WTC11 (cell line): ENCODE measurements around the gene ADD2. TPM values are rescaled to one million over a fixed set of nuclear protein-coding genes. Genes with fewer than 3 reads are reported as not detected.

Experiments used
- ATAC-seq: fragments of 200-7000 bp; cut with Tn5 transposase; 2 replicates; pipeline ENCODE4 v1.10.0; 2021; ENCODE audit warnings: mild to moderate bottlenecking, moderate library complexity
- CTCF ChIA-PET: fragments of 300-600 bp; sonication (Branson Sonifier 250); formaldehyde crosslinking; loops from one replicate; lab custom pipeline; 2021; ENCODE audit warnings: antibody characterized with exemption; lab: Charles Lee
- POLR2A ChIA-PET: fragments of 350-600 bp; sonication (Branson Sonifier 250); formaldehyde crosslinking; loops from one replicate; lab custom pipeline; 2021; ENCODE audit warnings: antibody characterized with exemption; lab: Charles Lee
- DNase-seq: peaks from one replicate; pipeline ENCODE4 v3.0.0; 2021; ENCODE audit warnings: low spot score
- H3K27ac Mint-ChIP-seq: 2 replicates; pipeline ENCODE4 v1.8.0; 2021; ENCODE audit warnings: mixed read lengths
- H3K27me3 Mint-ChIP-seq: 2 replicates; pipeline ENCODE4 v1.8.0; 2021; ENCODE audit warnings: low read depth, mild to moderate bottlenecking, moderate library complexity, mixed read lengths
- H3K36me3 Mint-ChIP-seq: 2 replicates; pipeline ENCODE4 v1.8.0; 2021; ENCODE audit warnings: mixed read lengths
- H3K4me1 Mint-ChIP-seq: 2 replicates; pipeline ENCODE4 v1.8.0; 2022; ENCODE audit warnings: mixed read lengths
- H3K4me3 Mint-ChIP-seq: 2 replicates; pipeline ENCODE4 v1.8.0; 2021; ENCODE audit warnings: mild to moderate bottlenecking, moderate library complexity, mixed read lengths
- H3K9me3 Mint-ChIP-seq: 2 replicates; pipeline ENCODE4 v1.8.0; 2021; ENCODE audit warnings: mixed read lengths
- AFF4 ChIP-seq: sonication (generic); formaldehyde crosslinking; IDR thresholded peaks from 2 replicates; pipeline ENCODE4 v1.8.1; 2023; ENCODE audit warnings: mild to moderate bottlenecking, missing genetic modification reagents, borderline replicate concordance
- ARID4B ChIP-seq: sonication (generic); formaldehyde crosslinking; IDR thresholded peaks from 2 replicates; pipeline ENCODE4 v1.8.0; 2023; ENCODE audit warnings: missing genetic modification reagents, mild to moderate bottlenecking, borderline replicate concordance
- CDX4 ChIP-seq: fragments of 250-450 bp; sonication (Bioruptor Pico); IDR thresholded peaks from 2 replicates; pipeline ENCODE4 v1.9.0; 2021; ENCODE audit warnings: moderate library complexity, mild to moderate bottlenecking, inconsistent platforms, borderline replicate concordance
- E2F5 ChIP-seq: sonication (generic); formaldehyde crosslinking; IDR thresholded peaks from 2 replicates; pipeline ENCODE4 v1.8.1; 2022; ENCODE audit warnings: mild to moderate bottlenecking, moderate library complexity, missing genetic modification reagents
- EMX1 ChIP-seq: fragments of 250-450 bp; sonication (Bioruptor Pico); IDR thresholded peaks from 2 replicates; pipeline ENCODE4 v1.8.0; 2021; ENCODE audit warnings: mild to moderate bottlenecking
- ERG ChIP-seq: fragments of 250-450 bp; sonication (Bioruptor Pico); IDR thresholded peaks from 2 replicates; pipeline ENCODE4 v1.8.0; 2021; ENCODE audit warnings: mild to moderate bottlenecking
- FOXP4 ChIP-seq: sonication (generic); formaldehyde crosslinking; IDR thresholded peaks from 2 replicates; pipeline ENCODE4 v1.8.0; 2022; ENCODE audit warnings: mild to moderate bottlenecking, missing genetic modification reagents
- GABPB1 ChIP-seq: sonication (generic); formaldehyde crosslinking; IDR thresholded peaks from 2 replicates; pipeline ENCODE4 v1.8.1; 2023; ENCODE audit warnings: mild to moderate bottlenecking, missing genetic modification reagents
- GRHL2 ChIP-seq: fragments of 250-450 bp; sonication (Bioruptor Pico); IDR thresholded peaks from 2 replicates; pipeline ENCODE4 v1.8.0; 2022; ENCODE audit warnings: mild to moderate bottlenecking, moderate library complexity; ENCODE audit not compliant: insufficient replicate concordance, severe bottlenecking
- JAZF1 ChIP-seq: fragments of 250-450 bp; sonication (Bioruptor Pico); IDR thresholded peaks from 2 replicates; pipeline ENCODE4 v1.9.0; 2021; ENCODE audit warnings: moderate library complexity, mild to moderate bottlenecking, inconsistent platforms
- KAT7 ChIP-seq: sonication (generic); formaldehyde crosslinking; IDR thresholded peaks from 2 replicates; pipeline ENCODE4 v1.8.1; 2023; ENCODE audit warnings: missing genetic modification reagents, mild to moderate bottlenecking, borderline replicate concordance
- MYBL2 ChIP-seq: sonication (generic); formaldehyde crosslinking; IDR thresholded peaks from 2 replicates; pipeline ENCODE4 v1.8.1; 2023; ENCODE audit warnings: mild to moderate bottlenecking, moderate library complexity, missing genetic modification reagents
- OVOL2 ChIP-seq: fragments of 250-450 bp; sonication (Bioruptor Pico); IDR thresholded peaks from 2 replicates; pipeline ENCODE4 v1.9.0; 2021; ENCODE audit warnings: mild to moderate bottlenecking, borderline replicate concordance
- TCF7 ChIP-seq: sonication (generic); formaldehyde crosslinking; IDR thresholded peaks from 2 replicates; pipeline ENCODE4 v1.8.0; 2022; ENCODE audit warnings: mild to moderate bottlenecking, low read depth, missing genetic modification reagents, moderate library complexity
- ZNF317 ChIP-seq: sonication (generic); formaldehyde crosslinking; IDR thresholded peaks from 2 replicates; pipeline ENCODE4 v1.8.1; 2023; ENCODE audit warnings: low read depth, mild to moderate bottlenecking, moderate library complexity, missing genetic modification reagents, borderline replicate concordance
- total RNA-seq: library from RNA; stranded (reverse); gene quantifications from 3 replicates; pipeline ENCODE4 v1.2.3, GENCODE V29; 2021

ADD2 gene
- total RNA-seq, 1 experiment from 2014 or later, result 196 TPM

GRCh38 chr2:70806013-70806412 is 38.0 kb upstream of the ADD2 start:
- Mint-ChIP-seq H3K27me3 (peaks cover 36% of the 10 kb centered on the region), H3K36me3 (no peaks in the 10 kb centered on the region), H3K4me3 (no peak overlapping the region), H3K4me1 (no peaks in the 10 kb centered on the region), H3K27ac (no peak overlapping the region), H3K9me3 (no peaks in the 10 kb centered on the region)
- CTCF ChIA-PET, result no interaction called here
- ATAC-seq (no peak), DNase-seq (no peak)
- TF ChIP-seq MYBL2 (CRISPR knock-in tag) (no peak), FOXP4 (no peak), ZNF317 (CRISPR knock-in tag) (no peak), ARID4B (CRISPR knock-in tag) (no peak), OVOL2 (CRISPR knock-in tag) (no peak), AFF4 (CRISPR knock-in tag) (no peak), CDX4 (CRISPR knock-in tag) (no peak), GRHL2 (CRISPR knock-in tag) (no peak), KAT7 (CRISPR knock-in tag) (no peak), ERG (CRISPR knock-in tag) (no peak), EMX1 (no peak)
- POLR2A ChIA-PET, result no interaction called here

- no peaks in the 10 kb centered on the region for H3K4me1 Mint-ChIP-seq
- peaks cover 25% of the 10 kb centered on the region for H3K9me3 Mint-ChIP-seq
- DNase-seq (no peak), ATAC-seq (peak; percentile 70)
- H3K27me3 Mint-ChIP-seq, result peaks cover 72% of the 10 kb centered on the region
- H3K36me3 Mint-ChIP-seq, result peaks cover 12% of the 10 kb centered on the region
- H3K4me3 Mint-ChIP-seq, result no peak overlapping the region
- POLR2A ChIA-PET, result no interaction called here
- CTCF ChIA-PET, result interaction anchor here (0.8 kb wide), 1 partner anchor 12 kb away, joined by 4 read pairs; no protein-coding TSS in a partner anchor
- no peak overlapping the region for H3K27ac Mint-ChIP-seq
- TF ChIP-seq GABPB1 (no peak), E2F5 (CRISPR knock-in tag) (no peak), MYBL2 (CRISPR knock-in tag) (no peak), JAZF1 (CRISPR knock-in tag) (no peak), FOXP4 (no peak), TCF7 (no peak)
These were observed 33.7 kb upstream of the ADD2 start for GRCh38 chr2:70801607-70802263.
